ENCODE data around the gene ETF1.

The ETF1 gene

GRCh38 chr5:138542180-138542955 lies 668 bp downstream of the ETF1 start:
- peak; percentile 22 for TF ChIP-seq CTCF (IDR thresholded peaks at IDR 0.05; ENCODE audit: low read depth, low read length, missing control alignments)
- no peak for DNase-seq (ENCODE audit: low read depth)
- peak overlapping the region; percentile 72 for H3K4me3 ChIP-seq (ENCODE audit: low read depth, low read length)

GRCh38 chr5:138541511-138542179 lies 1.4 kb downstream of the ETF1 start:
- H3K4me3 ChIP-seq (ENCODE audit: low read depth, low read length), result peak overlapping the region; percentile 72
- DNase-seq (ENCODE audit: low read depth), result no peak
- no peak for TF ChIP-seq CTCF (IDR thresholded peaks at IDR 0.05; ENCODE audit: low read depth, low read length, missing control alignments)

GRCh38 chr5:138539791-138540190 lies 3.2 kb downstream of the ETF1 start:
- no peak for DNase-seq (ENCODE audit: low read depth)
- H3K4me3 ChIP-seq (ENCODE audit: low read depth, low read length), result no peak overlapping the region
- no peak for TF ChIP-seq CTCF (IDR thresholded peaks at IDR 0.05; ENCODE audit: low read depth, low read length, missing control alignments)

GRCh38 chr5:138538943-138539627 lies 4.0 kb downstream of the ETF1 start:
- no peak overlapping the region for H3K4me3 ChIP-seq (ENCODE audit: low read depth, low read length)
- no peak for DNase-seq (ENCODE audit: low read depth)
- TF ChIP-seq CTCF (IDR thresholded peaks at IDR 0.05; ENCODE audit: low read depth, low read length, missing control alignments), result no peak

- no peak overlapping the region for H3K4me3 ChIP-seq (ENCODE audit: low read depth, low read length)
- DNase-seq (ENCODE audit: low read depth), result no peak
- peak; percentile 37 for TF ChIP-seq CTCF (IDR thresholded peaks at IDR 0.05; ENCODE audit: low read depth, low read length, missing control alignments)
Observed at GRCh38 chr5:138536665-138537315, 6.2 kb downstream of the ETF1 start.

- TF ChIP-seq CTCF (IDR thresholded peaks at IDR 0.05; ENCODE audit: low read depth, low read length, missing control alignments), result no peak
- no peak overlapping the region for H3K4me3 ChIP-seq (ENCODE audit: low read depth, low read length)
- DNase-seq (ENCODE audit: low read depth), result no peak
Observed at GRCh38 chr5:138536215-138536614, 6.8 kb downstream of the ETF1 start.
